Stimulated activated CD4-positive, alpha-beta T cell treated with anti-CD3 and anti-CD28 coated beads, Interleukin-1b, Interleukin-23, amount 100 ng/mL, for 48 hours (primary cell): ENCODE results near the gene YIPF1.

Experiments used
- DNase-seq: peaks from one replicate; pipeline ENCODE4 v3.0.0-alpha.2; 2020

The YIPF1 gene

DNA sequence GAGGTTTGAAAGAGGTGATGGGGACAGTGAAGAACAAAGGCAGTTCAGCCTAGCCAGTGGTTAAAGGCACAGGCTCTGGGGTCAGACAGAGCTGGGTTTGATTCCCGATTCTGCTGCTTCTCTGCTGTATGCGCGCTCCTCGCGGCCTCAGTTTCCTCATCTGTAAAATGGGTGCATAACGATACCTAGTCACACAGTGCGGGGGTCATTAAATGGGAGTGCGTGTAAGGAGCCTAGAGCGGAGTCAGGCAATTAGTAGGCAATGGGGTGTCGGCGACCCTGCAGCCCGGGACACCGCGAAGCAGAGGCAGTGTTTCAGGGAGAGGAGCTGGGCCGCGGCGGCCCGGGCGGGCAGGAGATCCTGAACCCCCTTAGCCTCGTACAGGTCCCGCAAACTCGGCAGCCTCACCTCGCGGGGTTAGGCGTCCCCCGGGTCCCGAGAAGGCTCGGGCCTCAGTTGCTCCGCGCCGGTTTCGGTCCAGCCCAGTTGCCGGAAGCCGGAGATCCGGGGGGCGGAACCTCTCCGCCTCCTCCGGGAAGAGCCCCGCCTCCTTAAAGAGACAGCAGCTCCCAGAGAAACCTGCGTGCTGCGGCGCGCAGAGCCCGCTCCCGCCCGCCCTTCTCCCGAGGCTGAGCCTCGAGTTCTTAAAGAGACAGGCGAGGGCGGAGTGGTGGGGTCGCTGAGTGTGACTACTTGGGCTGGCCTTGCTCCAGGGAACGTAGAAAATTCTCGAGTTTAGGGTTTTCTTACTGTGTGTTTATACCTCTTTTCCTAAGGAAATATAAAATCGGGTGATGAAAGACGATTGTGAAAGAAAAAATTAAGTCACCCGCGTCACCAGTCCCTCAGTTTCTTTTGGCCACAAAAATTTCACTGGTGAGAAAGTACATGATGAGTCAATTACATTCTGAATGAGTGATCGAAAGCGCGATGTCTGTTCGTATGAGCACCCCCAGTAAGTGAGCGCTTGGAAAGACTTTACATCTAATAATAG, at the start of gene YIPF1:
YIPF1 (minus strand) TSS at position 494 of the 995 bp plus-strand sequence. CDS start 860 bp downstream, outside the sequence.
- DNase-seq = peak; percentile 89

- no peak for DNase-seq
Measured at GRCh38 chr1:53938136-53938830, 48.7 kb upstream of the YIPF1 start.

- no peak for DNase-seq
Measured at GRCh38 chr1:53936430-53936829, 46.8 kb upstream of the YIPF1 start.

DNA sequence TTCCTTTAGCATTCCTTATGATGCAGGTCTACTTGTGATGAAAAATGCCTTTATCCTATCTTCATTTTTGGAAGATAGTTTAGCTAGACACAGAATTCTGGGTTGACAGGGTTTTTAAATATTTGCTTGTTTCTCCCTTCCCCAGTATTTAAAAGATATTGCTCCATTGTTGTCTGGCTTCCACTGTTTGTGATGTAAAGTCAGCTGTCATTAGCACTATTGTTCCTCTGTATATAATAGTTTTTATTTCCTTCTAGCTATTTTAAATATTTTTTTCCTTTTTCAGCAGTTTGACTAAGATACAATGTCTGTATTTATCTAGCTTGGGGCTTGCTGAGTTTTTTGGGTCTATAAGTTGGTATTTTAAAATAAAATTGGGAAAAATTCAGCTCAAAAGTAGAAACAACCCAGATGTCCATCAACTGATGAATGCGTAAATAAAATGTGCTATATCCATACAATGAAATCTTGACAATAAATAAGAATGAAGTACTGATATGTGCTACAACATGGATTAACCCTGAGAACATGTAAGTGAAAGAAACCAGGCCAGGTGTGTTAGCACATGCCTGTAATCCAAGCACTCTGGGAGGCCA, 44.7 kb upstream of the YIPF1 start:
- no peak for DNase-seq

- no peak for DNase-seq
Measured at GRCh38 chr1:53931523-53931922, 41.9 kb upstream of the YIPF1 start.

DNA sequence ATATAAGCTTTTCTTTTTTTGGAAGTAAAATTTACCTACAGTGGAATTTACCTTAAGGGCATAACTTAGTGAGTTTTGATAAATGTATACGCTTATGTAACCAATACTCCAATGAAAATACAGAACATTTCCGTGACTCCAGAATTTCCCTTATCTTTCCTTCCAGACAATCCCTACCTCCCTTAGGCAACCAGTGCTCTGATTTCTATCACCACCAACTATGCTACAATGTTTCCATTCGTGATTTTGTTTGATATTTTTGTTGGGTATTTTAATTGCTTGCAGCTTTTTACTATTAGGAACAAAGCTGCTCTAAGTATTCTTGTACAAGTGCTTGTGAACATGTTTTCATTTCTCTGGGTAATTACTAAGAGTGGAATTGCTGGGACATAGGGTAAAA, 41.3 kb upstream of the YIPF1 start:
- DNase-seq = no peak

DNA sequence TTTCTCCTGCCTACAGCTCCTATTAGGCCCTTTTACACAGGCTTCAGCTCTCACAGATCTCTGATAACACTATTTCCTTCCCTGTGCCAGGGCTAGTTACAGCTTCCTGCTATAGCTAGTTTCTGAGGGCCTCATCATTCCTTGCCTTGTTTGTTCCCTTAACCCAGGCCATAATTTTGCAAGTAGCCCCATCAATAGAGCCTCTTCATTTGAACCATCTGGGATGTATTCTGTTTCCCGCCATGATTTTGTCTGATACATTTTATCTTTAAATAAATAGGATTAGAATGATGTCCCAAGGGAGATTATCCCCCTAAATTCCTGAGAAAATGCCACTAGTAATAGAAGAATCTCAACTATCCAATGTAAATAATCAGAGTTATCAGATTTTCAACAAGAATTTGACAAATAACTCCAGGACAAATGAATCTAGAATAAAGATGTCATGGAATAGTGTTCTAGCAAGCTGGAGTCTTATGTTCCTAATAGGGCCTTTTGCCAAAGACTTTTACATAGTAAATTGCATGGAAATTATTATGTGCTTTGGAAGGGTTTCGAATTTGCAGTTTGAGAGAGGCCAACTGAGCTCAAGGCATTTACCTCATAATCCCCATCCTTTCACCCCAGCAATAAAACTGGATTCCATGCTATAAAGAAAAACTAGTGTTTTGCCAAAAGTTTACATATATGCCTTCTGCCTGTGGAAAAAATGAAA, 39.8 kb upstream of the YIPF1 start:
- DNase-seq = no peak

- DNase-seq = no peak
Measured at GRCh38 chr1:53927376-53927881, 37.8 kb upstream of the YIPF1 start.

DNA sequence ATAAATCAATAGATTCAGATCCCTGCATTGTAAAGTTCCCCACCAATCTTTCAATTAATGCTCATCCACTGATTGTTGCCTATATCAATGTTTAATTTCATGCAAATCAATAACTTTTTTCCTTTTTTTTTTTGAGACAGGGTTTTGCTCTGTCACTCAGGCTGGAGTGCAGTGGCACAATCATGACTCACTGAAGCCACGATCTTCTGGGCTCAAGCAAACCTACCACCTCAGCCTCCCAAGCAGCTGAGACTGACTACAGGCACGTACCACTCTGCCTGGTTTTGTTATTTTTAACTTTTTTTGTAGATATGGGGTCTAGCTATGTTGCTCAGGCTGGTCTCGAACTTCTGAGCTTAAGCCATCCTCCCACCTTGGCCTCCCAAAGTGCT, 30.1 kb upstream of the YIPF1 start:
- no peak for DNase-seq

DNA sequence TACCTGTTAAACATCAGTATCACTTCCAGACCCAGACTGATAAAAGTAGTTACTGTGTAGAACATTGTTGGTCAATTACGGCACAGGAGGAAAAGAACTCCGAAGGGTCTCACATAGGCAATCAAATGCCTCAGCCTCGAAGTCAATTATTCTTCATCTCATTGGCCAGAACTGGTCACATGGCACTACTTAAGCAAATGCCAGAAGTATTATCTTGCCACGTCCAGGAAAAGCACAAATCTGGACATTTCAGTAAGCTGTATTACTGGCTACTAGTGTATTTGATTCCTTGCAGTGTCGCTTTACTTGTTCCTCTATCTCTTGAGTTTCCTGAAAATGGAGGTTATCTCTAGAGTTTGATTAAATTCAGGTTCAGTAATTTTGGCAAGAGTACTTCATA, 28.7 kb upstream of the YIPF1 start:
- DNase-seq = no peak

- no peak for DNase-seq
Measured at GRCh38 chr1:53913352-53914033, 23.9 kb upstream of the YIPF1 start.

DNA sequence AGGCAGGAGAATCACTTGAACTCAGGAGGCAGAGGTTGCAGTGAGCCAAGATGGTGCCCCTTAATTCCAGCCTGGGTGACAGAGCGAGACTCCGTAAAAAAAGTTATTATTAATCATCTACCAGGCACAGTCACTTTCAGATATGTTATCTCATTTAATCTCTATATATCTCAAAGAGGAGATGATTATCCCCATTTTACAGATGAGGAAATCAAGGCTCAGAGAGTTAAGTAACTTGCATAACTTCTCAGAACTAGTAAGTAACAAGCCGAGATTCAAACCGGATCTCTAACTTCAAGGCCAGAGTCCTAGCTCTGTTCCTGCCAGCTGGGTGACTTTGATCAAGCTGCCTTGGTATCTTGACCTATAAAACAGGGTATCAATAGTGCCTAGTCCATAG, 21.8 kb upstream of the YIPF1 start:
- DNase-seq = no peak

DNA sequence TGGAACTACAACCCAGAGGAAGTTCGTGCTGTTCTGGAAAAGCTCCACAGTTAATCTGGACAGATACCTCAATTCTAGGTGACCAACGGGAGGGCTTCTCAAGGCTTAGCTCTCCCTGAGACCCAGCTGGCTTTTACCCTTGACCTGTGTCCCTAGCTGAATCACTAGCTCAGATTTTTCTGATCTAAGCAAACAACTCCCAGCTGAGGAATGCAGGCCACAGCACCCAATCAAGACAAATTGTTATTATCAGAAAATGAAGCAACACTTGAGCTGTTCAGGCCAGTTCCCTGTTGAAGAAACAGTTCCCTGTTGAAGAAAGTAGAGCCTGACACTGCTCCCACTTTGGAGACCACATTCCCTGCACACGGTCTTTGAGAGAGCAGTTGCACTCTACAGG, 20.3 kb upstream of the YIPF1 start:
- DNase-seq = no peak

DNA sequence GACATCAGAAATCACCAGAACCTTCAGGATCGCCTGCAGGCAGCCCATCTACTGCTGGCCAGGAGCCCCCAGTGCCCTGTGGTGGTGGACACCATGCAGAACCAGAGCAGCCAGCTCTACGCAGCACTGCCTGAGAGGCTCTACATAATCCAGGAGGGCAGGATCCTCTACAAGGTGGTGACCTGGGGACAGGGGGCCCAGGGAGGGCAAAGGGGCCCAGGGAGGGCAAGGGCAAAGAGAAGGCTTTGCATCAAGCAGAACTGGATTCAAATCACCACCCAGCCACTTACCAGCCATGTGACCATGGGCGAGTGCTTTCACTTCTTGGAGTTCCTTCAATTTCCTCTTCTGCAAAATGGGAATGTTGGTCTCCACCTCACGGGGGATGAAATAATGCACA, 16.5 kb upstream of the YIPF1 start:
- DNase-seq = no peak

GRCh38 chr1:53905509-53905908, 15.9 kb upstream of the YIPF1 start:
- DNase-seq = no peak

DNA sequence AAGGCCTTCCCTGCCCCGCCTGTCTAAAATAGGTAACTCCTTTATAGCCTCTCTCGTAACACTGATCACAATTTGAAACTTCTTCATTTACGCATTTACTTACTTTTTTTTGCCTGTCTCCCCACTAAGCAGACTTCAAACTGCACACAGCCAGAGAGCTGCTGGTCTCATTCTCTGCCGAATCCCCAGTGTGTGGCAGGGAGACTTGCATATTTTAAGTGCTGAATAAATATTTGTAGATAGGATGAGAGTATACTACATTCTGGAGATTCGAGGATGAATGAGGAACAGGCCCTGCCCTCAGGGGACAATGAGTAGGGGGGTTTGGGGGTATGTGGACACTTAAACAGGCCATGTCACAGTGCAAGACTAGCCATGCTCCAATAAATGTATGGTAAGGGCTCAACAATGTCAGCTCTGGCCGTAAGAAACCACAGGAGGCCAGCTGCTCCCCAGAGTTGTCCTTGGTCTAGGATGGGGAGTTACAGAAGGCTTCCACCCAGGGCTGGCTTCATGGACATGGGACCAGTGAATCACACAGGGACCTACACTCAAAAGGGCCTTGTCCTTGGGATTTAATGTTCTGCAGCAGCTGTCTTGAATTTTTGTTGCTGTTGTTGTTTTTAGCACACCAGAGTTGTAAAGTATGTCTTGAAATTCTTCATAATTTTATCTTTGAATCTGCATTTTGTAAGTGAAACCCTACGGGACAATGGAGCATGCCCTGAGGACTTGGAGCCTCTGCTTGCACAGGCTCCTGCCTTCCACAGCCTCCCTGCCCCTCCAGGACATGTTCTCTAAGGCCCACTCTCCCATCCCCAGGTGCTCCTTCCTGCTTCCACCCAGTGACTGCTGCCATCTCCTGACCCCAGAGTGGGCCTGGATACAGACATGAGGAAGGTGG, 12.9 kb upstream of the YIPF1 start:
- DNase-seq = no peak

GRCh38 chr1:53899708-53900107, 10.1 kb upstream of the YIPF1 start:
- DNase-seq = no peak

GRCh38 chr1:53899206-53899628, 9.6 kb upstream of the YIPF1 start:
- no peak for DNase-seq

- DNase-seq = no peak
Measured at GRCh38 chr1:53896635-53897229, 7.1 kb upstream of the YIPF1 start.

- no peak for DNase-seq
Measured at GRCh38 chr1:53895421-53895820, 5.8 kb upstream of the YIPF1 start.

GRCh38 chr1:53894644-53895043, 5.0 kb upstream of the YIPF1 start:
- DNase-seq = no peak
